ENCODE measurements around the gene NPIPA1.
"Not testable (repeated sequence)": the region's sequence is repeated elsewhere in the genome, so short reads cannot be mapped to it uniquely, and the experiment has no call there.

GRCh38 chr16:14988661-14989191 lies 51.5 kb downstream of the NPIPA1 start:
- not testable (repeated sequence) for TF ChIP-seq POLR2A, CTCF (IDR thresholded peaks at IDR 0.05)
